NT2/D1 (cell line): ENCODE data around the gene MYOCOS.

Source experiments
- YY1 ChIP-seq: IDR thresholded peaks from 2 replicates; pipeline ENCODE4 v1.6.1; 2011; ENCODE audit not compliant: insufficient read length, insufficient read depth
- ZNF274 ChIP-seq: IDR thresholded peaks from 2 replicates; pipeline ENCODE4 v1.6.1; 2011; ENCODE audit warnings: mild to moderate bottlenecking, low read depth, low read length

- no peak for TF ChIP-seq YY1
- TF ChIP-seq ZNF274: no peak
These were observed 40.3 kb upstream of the MYOCOS start for GRCh38 chr1:171581766-171582165.
